Stimulated activated naive CD4-positive, alpha-beta T cell (primary cell): ENCODE results near the gene NOTCH3.

Source experiments
- DNase-seq, 6 experiments: peaks; one replicate each; lab custom pipeline; 2025; lab: John Stamatoyannopoulos, UW

NOTCH3 gene

DNA sequence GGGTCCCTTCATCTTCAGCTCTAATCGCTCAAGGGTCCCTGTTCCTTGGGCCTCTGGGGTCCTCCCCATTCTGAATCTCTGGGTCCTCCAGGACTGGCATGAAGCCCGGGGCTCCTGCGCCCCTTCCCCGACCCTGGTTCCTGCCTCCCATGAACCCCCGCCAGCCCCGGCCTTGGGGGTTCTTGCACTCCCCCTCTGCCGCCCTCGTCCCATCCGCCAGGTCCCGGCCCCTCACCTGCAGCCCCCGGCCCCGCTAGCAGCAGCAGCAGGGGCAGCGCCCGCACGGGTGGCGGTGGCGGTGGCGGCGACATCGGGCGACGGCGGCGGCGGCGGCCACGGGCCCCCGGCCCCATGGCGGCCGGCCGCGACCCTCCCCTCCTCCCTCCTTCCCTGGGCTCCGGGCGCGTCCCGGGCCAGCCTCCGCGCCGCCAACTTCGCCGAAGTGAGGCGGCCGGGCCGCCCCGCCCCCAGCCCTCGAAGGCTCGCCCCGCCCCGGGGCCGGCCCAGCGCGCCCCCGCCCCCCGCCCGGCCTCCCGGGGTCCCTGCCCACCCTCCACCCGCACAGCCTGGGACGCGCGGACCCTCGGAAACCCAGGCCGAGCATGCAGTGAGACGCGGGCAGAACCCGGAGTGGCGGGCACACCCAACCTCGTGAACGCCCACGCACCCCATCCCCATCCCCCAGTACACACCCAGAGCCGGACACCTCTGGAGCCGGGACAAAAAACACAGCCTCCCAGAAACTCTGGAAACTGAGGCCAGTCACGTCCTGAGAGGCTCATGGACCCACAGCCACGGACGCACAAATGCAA is at the start of gene NOTCH3:
Gene NOTCH3, minus strand, starts transcription at position 443 of the 812 bp plus-strand sequence. Its CDS starts 90 bp downstream, at position 353.
- no peak for DNase-seq

DNA sequence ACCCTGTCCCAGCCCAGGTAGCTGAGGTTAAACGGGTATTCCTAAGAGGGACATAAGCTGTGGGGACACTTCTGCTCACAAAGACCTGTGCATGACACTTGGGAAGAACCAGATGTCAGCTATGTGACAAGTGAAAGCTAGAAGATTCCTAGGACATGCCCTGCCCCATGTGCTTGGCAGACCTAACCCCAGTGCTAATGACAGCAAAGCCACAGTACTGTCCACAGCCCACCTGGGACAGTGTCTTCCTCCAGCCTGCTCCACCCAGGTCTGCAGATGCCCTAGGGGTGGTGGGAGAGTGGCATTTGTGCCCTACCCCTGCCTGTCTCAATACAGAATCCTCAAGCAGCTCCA is 49.8 kb upstream of the NOTCH3 start:
- DNase-seq: no peak

- no peak for DNase-seq
These were observed 49.3 kb upstream of the NOTCH3 start for GRCh38 chr19:15249972-15250639.

- DNase-seq: no peak
These were observed 48.7 kb upstream of the NOTCH3 start for GRCh38 chr19:15249528-15249874.

DNA sequence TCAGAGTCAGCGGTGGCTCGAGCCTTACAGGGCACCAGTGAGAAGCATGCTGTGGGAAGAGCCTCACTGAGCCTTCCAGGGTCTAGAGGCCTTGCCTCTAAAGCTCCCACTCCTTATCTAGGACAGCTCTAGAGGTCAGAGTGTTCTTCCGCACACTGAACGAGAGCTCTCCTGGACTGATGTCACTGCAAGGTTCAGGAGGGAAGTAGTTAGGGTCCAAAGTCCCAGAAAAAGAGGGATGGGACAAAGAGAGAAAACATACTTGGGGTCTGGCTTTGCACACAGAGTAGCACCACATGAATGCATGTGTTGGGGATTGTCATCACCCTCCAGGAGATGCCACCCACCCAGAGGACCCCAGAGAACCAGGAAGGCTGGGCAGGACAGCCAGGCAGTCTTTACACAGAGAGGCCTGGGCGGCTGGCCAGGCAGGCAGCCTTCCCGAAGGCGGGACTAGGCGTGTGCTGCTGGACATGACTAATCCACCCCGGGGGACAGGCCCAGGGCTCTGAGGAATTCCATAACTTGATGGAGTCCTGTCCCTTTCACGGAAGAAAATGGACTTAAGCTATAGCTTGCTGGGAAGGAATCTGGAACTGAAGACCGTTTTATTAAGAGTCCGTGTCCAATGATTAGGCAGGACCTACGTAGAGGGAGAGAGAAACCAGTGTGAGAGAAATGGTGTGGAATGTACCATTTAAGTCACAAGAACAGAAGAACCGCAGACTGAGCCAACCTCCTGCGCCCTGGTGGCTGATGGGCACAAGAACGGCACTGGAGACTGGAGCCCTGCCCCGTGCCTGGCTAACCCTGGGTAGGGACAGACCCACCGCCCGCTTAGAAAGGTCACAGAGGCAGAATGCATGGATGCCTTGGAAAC is 48.1 kb upstream of the NOTCH3 start:
- no peak for DNase-seq

- DNase-seq: no peak
These were observed 47.3 kb upstream of the NOTCH3 start for GRCh38 chr19:15248106-15248505.

DNA sequence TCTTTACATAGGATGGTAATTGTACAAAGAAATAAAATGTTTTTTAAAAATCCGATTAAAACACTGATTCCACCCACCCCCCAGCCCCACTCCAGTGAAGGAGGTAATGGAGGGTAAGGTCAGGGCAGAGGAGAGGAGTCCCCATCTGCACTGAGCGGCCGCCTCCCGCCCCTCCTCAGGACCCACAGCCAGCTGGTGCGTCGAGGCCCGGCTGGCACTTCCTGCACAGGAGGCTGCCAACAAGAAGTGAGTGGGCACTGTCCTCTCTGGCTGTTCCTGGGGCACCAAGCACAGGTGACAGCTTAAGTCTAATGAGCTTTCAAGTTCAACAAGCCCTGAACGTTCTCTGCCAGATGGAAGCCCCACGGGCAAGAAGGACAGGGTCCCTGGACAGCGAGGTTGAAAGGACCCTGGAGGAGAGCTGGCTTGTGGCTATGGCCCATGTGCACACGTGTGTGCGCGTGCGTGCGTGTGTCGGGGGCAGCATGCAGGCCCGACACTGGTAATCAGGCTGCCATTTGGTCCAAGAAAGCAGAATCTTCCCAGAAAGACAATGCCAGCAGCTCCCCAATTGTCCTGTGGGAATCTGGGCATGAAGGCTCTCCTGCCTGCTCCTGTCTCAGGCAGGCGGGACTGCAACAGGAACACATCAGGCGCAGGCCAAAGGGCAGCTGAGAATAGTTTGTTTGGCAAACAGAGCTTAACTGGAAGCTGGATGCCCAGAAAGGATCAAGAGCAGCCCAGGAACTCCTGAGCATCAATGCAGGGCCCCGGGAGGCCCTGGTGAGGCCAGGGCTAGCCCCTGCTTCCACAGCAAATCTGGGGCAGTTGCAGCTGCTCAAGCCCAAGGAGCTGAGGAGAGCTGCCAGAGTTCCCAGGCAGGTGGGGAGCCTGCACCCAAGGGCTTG is 46.6 kb upstream of the NOTCH3 start:
- no peak for DNase-seq

- DNase-seq: no peak
These were observed 45.3 kb upstream of the NOTCH3 start for GRCh38 chr19:15246198-15246481.

GRCh38 chr19:15245370-15246197 is 44.8 kb upstream of the NOTCH3 start:
- DNase-seq: no peak

GRCh38 chr19:15244808-15245207 is 44.0 kb upstream of the NOTCH3 start:
- no peak for DNase-seq

DNA sequence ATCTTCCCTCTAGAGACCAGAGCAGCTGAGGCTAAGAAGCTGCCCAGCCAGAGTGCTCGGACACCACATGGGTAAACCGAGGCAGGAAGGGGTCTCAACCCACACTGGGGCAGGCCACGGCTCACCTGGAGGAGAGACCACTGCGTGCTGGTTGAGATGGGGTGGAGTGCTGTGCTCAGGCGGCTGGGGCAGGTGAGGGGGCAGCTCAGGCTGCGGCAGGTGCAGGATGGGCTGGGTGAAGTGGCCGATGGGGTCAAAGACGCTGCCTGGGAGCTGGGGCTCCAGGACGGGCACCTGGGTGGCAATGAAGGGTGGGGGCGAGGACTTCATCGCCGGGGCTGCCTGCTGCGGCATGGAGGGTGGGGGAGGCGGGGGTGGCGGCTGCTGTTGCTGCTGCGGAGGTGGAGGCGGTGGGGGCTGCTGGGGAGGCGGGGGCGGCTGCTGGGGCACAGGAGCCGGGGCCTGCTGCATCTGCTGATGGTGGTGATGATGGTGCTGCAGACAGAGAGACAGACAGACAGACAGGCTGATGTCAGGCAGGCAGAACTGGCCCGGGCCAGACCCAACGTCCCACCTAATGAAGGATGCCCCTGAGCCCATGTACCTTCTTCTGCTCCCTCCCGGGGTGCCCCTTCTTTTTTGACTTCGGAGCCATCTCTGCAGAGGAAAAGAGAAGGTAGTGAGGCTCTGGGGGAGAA is 43.5 kb upstream of the NOTCH3 start:
- DNase-seq: no peak

- DNase-seq: no peak
These were observed 42.6 kb upstream of the NOTCH3 start for GRCh38 chr19:15243236-15243957.

- DNase-seq: no peak
These were observed 40.6 kb upstream of the NOTCH3 start for GRCh38 chr19:15241259-15241910.

GRCh38 chr19:15240515-15240914 is 39.7 kb upstream of the NOTCH3 start:
- DNase-seq: no peak

DNA sequence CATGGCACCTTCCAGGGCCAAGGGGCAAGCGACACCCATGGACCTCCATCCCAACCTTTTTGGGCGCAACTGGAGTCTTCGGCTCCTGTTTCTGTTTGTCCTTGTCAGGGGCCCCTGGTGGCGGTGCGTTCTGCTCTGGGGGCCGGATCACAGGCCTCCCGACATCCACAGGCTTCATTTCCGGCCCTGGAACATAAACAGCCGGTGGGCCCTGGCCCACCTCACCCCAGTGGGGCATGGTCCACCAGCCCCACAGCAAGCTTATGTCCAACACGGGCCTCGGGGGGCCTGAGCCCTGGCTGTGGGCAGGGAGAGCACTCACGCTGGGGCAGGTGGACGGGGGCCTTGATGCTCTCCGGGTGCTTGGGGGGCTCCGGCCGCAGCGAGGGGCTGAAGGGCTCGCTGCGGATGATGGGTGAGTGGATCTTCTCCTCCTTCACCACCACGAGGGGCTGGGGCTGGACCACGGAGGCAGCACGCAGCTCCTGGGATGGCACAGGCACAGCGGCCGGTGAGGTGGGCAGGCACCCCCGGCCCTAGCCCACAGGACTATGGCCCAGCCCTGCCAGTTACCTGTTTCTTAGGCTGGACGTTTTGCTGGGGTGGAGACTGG is 38.6 kb upstream of the NOTCH3 start:
- DNase-seq: no peak

DNA sequence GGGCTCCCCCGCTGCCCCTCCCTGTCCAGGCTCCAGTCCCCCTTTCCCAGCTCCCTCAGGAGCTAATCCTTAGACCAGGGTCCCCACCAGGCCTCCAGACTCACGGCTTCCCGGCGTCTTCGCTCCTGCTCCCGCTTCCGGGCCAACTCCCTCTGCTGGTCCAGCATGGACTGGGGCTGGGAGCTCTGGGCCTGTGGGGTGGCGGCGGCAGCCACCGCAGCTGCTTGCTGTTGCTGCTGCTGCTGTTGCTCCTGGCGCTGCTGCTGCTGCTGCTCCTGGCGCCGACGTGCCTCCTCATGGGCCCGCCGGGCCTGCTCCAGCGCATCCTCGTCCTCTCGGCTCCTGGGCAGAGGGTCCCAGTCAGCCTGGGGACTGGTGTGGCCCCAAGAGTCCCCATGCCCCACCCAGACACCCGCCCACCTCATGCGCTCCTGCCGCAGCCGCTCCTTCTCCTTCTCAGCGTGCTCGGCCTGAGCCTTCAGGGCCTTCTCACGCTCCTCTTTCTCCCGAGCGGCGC is 37.9 kb upstream of the NOTCH3 start:
- DNase-seq: no peak

DNA sequence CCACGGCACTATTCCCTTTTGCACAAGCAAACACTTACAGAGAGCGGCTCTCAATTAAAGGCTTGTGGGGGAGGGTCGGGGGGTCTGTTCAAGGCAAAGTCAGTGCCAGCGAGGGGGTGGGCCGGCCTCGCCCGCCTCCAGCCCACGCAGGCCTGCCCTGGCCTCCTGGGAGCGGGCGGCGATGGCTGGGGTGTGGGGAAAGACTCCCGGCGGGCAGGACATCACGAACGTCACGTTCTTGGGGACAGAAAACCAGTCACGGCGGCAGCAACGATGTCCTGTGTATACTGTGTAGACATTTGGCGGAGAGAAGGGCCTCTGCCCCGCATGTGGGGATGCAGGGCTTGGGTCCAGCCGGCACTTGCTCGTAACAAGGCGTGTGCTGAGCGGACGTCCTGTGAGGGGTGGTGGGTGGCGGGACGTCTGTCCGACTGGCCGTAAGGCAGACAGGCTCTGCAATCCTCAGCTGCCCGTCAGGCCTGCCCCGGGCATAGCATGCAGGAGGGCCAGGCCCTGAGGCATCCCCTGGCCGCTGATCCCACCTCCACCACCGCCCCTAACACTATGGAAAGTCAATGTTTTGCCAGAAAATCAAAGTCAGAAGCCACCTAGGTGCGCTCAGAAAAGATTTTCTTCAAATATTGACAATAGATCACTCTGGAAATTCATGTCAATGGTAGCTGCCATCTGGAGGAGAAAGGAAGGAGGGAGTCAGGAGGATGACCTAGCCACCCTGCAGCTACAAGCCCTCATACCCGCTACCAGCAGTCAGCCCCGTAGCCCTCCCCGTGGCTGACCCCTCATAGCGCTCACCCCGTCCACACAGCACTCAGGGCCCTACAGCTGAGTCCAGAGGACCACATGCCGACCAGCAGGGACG is 37.2 kb upstream of the NOTCH3 start:
- DNase-seq: no peak
